EH (cell line): ENCODE data around the gene SLC38A2.
"Not testable (repeated sequence)": the region's sequence is repeated elsewhere in the genome, so short reads cannot be mapped to it uniquely, and the experiment has no call there.

Experiments used
- DNase-seq: peaks from one replicate; pipeline ENCODE4 v3.0.0-alpha.2; 2015; ENCODE audit warnings: low read depth

The SLC38A2 gene

GRCh38 chr12:46360908-46361666 lies 11.5 kb downstream of the SLC38A2 start:
- DNase-seq = no peak

GRCh38 chr12:46360370-46360769 lies 12.2 kb downstream of the SLC38A2 start:
- no peak for DNase-seq

- peak; percentile 22 for DNase-seq
Measured at GRCh38 chr12:46359667-46360280, 12.8 kb downstream of the SLC38A2 start.

- DNase-seq = peak; percentile 43
Measured at GRCh38 chr12:46358791-46359666, 13.5 kb downstream of the SLC38A2 start.

- DNase-seq = no peak
Measured at GRCh38 chr12:46358325-46358700, 14.3 kb downstream of the SLC38A2 start.

- peak; percentile 84 for DNase-seq
Measured at GRCh38 chr12:46357438-46358324, 14.9 kb downstream of the SLC38A2 start.

GRCh38 chr12:46356655-46357437 lies 15.7 kb downstream of the SLC38A2 start:
- DNase-seq = no peak

GRCh38 chr12:46354802-46355199 lies 17.8 kb downstream of the SLC38A2 start:
- DNase-seq = no peak

GRCh38 chr12:46354111-46354801 lies 18.3 kb downstream of the SLC38A2 start:
- DNase-seq = no peak

GRCh38 chr12:46351886-46352650 lies 20.5 kb downstream of the SLC38A2 start:
- DNase-seq = peak; percentile 75

GRCh38 chr12:46351138-46351537 lies 21.4 kb downstream of the SLC38A2 start:
- no peak for DNase-seq

- DNase-seq = peak; percentile 16
Measured at GRCh38 chr12:46349253-46349652, 23.3 kb downstream of the SLC38A2 start.

GRCh38 chr12:46343118-46343852 lies 29.3 kb downstream of the SLC38A2 start:
- no peak for DNase-seq

GRCh38 chr12:46342562-46343033 lies 30.0 kb downstream of the SLC38A2 start:
- peak; percentile 63 for DNase-seq

- no peak for DNase-seq
Measured at GRCh38 chr12:46339051-46339450, 33.5 kb downstream of the SLC38A2 start.

GRCh38 chr12:46332260-46332659 lies 40.3 kb downstream of the SLC38A2 start:
- DNase-seq = peak; percentile 86

- DNase-seq = not testable (repeated sequence)
Measured at GRCh38 chr12:46325075-46325474, 47.5 kb downstream of the SLC38A2 start.

GRCh38 chr12:46320731-46321130 lies 51.8 kb downstream of the SLC38A2 start:
- DNase-seq = peak; percentile 7

- DNase-seq = no peak
Measured at GRCh38 chr12:46318037-46318436, 54.5 kb downstream of the SLC38A2 start.
